GM12873 (cell line): ENCODE data around the gene EPX.

Experiments
- TF ChIP-seq, protein P1 (sequence below): IDR thresholded peaks from 2 replicates; pipeline ENCODE4 v1.5.1; 2012; ENCODE audit warnings: low read depth, mild to moderate bottlenecking, moderate library complexity, low read length, control low read depth; ENCODE audit not compliant: insufficient read depth; ENCODE audit errors: missing control alignments

EPX gene

DNA sequence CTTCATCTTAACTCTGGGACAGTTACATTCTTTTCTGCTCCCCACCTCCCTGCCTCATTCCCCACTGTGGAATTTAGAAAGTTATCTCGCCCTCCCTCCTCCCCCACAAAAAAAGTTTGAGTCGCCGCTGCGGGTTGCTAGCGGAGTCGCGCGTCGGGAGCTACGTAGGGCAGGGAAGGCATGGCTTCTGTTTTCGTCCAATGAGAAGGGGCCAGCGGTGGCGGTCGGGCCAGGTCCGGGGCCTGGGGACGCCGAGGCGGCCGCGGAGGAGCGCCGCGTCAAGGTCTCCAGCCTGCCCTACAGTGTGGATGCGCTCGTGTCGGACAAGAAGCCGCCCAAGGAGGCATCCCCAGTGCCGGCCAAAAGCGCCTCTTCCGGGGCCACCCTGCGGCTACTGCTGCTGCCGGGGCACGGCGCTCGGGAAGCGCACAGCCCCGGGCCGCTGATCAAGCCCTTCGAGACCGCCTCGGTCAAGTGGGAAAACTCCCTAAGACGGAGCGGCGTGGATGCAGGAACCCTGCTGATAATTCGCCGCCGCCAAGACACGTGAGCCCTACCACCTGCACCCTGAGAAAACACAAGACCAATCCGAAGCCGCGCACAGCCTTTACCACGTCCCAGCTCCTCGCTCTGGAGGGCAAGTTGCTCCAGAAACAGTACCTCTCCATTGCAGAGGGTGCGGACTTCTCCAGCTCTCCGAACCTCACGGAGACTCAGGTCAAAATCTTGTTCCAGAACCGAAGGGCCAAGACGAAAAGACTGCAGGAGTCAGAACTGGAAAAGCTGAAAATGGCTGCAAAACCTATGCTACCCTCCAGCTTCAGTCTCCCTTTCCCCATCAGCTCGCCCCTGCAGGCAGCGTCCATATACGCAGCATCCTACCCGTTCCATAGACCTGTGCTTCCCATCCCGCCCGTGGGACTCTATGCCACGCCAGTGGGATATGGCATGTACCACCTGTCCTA is 35.4 kb upstream of the EPX start:
- TF ChIP-seq, protein P1, sequence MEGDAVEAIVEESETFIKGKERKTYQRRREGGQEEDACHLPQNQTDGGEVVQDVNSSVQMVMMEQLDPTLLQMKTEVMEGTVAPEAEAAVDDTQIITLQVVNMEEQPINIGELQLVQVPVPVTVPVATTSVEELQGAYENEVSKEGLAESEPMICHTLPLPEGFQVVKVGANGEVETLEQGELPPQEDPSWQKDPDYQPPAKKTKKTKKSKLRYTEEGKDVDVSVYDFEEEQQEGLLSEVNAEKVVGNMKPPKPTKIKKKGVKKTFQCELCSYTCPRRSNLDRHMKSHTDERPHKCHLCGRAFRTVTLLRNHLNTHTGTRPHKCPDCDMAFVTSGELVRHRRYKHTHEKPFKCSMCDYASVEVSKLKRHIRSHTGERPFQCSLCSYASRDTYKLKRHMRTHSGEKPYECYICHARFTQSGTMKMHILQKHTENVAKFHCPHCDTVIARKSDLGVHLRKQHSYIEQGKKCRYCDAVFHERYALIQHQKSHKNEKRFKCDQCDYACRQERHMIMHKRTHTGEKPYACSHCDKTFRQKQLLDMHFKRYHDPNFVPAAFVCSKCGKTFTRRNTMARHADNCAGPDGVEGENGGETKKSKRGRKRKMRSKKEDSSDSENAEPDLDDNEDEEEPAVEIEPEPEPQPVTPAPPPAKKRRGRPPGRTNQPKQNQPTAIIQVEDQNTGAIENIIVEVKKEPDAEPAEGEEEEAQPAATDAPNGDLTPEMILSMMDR = no peak

DNA sequence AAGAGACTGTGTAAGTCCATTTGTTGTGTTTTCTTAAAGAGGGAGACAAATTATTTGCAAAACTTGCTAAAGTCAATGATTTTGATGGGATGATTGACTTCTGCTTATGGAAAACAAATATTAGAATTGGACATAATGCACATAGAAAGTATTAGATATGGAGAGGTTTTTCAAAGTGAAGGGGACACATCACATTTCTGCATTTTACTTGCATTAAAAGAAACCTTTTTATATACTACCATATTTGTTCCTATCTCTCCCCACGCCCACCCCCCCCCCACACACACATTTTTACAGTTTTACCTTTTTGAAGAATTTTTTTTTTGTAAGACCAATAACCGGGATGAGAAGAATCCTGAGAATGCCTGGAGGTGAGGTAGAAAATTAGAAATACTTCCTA is 34.3 kb upstream of the EPX start:
- TF ChIP-seq, protein P1 = no peak

DNA sequence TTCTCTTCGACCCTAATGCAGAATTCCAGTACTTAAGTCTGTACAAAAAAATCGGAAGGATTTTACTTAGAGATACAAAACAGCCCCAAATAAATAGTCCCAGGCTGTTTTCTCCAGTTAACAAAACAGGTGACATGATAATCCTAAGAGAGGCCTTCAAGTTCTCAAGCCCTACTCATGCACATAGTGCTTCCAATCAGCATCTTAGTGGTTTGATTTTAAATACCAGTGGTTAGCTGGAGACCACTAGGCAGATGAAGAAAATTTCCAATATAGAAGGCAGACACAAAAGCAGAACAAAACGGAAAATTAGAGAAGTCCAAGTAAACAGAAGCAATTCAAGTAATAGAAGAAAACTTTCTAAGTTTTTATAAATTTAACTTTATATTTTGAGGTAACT is 31.0 kb upstream of the EPX start:
- TF ChIP-seq, protein P1 = no peak

DNA sequence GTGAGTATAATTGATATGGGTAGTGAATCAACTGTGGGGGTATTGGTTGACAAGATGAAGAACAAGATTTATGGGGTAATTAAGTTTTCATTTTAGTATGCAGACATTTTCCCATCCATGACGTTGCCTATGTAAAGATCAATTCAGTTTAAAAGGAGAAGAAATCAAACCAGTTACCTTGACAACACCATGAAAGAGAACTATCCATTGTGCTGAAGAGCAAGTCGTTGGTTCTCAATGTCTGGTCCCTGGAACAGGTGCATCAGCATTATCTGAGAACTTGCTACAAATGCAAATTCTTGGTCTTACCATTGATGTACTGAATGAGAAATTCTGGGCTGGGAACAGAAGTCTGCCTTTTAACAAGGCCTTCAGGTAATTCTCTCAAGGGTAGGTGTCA is 26.5 kb upstream of the EPX start:
- TF ChIP-seq, protein P1 = no peak

DNA sequence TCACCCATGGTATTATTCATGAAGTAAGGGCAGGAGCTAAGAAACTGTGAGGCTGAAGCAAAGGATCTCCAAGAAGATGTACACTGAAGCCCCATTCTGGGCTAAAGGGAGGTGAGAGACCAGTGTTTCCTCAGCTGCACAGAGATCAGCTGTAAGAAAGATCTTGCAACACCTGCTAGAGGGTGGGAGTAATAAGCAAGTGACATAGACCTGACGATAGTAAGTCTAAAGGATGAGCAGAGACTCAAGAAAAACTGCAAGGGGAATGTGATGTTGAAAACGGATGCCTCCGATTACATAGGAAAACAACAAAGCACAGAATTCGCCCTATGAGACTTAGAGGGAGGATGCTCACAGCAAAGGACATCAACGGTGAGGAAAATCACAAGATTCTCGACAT is 25.8 kb upstream of the EPX start, which contains the start of gene OR4D2:
Gene OR4D2 (plus strand): TSS at position 301 of the 400 bp plus-strand sequence. CDS start 2,674 bp downstream, outside the sequence.
- TF ChIP-seq, protein P1 = no peak

DNA sequence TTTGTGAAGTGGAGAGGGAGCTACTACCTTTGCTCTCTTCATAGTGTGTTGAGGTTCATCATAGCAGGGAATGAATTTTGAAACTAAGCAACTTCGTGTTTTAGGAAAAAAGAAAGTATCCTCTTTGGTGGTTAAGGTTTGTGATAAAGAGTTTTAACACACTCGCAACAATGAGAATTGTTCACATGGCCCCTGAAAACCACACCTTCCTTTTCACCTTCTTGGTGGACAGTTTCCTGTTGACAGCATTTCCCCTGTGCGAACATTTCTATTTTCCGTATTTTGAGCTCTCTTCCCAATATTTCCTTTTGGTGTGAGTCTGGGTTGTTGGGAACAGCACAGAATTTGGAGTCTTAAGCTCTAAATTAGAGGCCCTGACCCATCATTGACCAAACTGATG is 21.9 kb upstream of the EPX start:
- TF ChIP-seq, protein P1 = no peak

DNA sequence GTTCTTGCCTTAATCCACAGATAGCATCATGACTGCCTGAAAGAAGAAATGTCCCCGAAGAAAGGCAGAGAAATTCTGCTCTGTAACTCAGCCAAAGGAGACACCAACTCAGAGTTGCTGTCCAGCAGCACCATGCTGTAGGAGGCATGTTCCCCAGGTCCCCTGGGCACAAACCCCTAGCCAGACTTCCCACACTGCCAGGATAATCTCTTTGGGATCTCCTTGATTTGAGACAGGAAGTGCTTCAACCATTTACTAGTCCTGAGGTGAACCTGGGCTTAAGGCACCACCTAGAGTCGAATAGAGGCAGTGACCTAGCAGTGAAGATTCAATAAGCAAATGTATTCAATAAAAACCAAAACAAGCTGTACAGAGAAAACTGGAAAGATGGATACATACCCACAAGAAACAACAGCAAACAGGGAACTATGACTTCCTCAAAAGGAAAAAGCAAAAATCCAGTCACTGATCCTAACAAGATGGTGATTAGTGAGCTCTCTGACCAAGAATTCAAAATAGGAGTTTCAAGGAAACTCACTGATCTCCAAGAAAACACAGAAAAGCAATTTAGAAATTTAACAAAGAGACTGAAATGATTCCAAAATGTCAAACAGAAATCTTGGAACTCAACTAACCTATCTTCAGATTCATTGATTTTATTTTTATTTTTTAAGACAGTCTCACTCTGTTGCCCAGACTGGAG is 20.0 kb upstream of the EPX start:
- TF ChIP-seq, protein P1 = peak; percentile 62
